GM19035 (cell line): Measurements from ENCODE around the gene PET100.
A peak's percentile ranks its signal among the peaks of the same experiment; 100 is the strongest.

ENCODE experiments used
- ATAC-seq: cut with Tn5 transposase; IDR thresholded peaks from one replicate; pipeline ENCODE4 v1.9.1; 2021; ENCODE audit not compliant: unreplicated experiment

PET100 gene

DNA sequence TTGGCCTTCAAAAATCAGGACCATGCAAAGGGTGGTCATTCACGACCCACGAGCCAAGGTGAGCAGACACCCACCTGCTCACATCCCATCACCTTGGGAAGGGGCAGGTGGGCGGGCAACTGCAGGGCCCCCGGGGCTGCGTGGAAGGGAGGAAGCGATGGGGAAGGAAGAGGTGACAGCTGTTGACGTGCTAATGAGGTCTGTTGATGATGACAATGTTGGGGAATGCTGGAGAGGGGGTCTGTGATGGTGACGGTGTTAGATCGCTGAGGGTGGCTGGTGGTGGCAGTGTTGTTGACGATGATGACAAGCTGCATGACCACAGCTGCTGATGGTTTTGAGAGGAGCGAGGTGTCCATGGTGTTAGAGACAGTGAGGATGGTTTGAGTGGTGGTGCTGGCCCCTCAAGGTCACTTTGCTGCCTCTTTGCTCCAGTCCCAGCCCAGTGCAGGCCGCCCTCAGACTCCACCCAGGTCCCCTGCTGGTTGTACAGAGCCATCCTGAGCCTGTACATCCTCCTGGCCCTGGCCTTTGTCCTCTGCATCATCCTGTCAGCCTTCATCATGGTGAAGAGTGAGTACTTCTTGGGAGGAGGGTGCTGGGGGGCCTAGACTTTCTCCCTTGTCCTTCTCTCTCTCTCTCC lies 48.2 kb downstream of the PET100 start:
- ATAC-seq, result no peak

DNA sequence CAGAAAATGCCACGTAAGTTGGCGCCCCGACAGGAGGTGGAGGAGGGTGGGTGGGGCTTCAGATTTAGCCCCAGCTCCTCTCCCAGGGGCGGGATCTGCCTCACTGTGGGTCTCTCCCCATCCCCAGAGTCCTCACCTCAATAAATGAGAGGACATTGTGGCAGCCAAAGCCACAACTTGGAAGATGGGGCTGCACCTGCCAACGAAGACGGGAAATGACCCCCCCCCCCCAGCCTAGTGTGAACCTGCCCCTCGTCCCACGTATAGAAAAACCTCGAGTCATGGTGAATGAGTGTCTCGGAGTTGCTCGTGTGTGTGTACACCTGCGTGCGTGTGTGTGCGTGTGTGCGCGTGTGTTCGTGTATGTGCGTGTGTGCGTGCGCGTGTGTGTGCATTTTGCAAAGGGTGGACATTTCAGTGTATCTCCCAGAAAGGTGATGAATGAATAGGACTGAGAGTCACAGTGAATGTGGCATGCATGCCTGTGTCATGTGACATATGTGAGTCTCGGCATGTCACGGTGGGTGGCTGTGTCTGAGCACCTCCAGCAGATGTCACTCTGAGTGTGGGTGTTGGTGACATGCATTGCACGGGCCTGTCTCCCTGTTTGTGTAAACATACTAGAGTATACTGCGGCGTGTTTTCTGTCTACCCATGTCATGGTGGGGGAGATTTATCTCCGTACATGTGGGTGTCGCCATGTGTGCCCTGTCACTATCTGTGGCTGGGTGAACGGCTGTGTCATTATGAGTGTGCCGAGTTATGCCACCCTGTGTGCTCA lies 49.6 kb downstream of the PET100 start:
- no peak for ATAC-seq

DNA sequence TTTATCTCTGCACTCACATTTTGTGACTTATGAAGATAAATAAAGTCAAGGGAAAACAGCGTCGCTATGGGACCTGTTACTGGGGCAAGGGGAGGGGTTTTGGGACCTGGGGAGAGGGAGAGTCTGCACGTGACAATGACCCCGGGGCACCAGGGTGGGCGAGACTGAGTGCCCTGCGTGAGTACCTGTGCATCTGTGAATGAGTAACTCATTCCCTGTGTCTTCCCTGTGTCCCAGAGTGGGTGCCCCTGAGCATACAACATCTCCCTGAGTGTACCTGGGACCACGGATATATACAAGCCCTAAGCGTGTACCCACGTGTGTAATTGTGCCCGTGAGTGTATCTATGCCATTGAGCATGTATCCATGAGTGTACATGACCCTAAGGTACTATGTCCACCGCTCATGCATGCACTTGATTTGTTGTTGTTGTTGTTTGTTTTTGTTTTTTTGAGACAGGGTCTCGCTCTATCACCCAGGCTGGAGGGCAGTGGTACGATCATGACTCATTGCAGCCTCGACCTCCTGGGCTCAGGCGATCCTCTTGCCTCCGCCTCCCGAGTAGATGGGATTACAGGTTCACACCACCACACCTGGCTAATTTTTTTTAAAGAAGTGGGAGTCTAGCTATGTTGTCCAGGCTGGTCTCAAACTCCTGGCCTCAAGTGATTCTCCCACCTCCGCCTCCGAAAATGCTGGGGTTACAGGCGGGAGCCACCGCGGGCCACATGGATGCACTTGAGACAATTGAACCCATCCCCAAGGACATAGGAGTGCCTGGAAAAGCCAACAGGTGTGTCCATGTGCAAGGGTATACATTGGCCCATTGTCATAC lies 50.4 kb downstream of the PET100 start:
- ATAC-seq, result no peak

DNA sequence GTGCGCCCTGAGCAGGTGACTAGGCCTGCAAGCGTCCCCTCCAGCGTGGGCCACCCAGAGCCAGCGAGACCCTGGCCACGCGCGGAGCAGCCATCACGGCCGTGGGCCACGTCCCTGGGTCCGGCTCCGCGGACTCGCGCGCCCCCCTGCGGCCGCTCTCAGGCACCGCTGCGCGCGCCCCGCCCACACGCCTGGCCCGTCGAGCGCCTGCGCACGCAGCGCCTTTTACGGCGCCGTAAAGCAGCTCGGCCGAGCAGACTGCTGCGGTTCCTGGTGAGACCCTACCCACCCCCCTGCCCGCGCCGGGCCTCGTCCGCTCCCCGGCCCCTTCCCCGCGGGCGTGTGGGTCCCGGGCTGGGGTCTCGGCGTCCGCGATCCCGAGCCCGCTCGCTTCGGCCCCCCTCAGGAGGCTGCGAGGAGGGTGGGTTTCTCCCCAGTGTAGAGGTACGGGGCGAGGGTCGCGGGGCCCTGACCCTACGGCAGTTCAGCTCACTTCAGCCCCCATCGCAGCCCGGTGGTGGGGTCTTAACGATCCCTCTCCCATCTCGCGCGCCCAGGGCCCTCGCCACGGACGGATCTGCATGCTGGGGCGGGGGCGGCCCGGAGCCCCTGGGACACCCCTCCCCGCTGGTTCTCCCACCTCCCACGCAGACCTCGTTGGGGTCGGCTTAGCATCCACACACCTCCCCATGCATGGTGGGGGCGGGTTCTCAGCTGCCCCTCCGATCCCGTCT lies 51.2 kb downstream of the PET100 start, which contains the start of gene TRAPPC5:
Gene TRAPPC5, plus strand, starts transcription at position 228 of the 734 bp plus-strand sequence. CDS start 1,421 bp downstream, outside the sequence.
- ATAC-seq, result peak; percentile 62
